Neural crest cell (in vitro differentiated cells): Measurements from ENCODE around the gene TTC19. TPM values are rescaled to one million over a fixed set of nuclear protein-coding genes. Genes with fewer than 3 reads are reported as not detected.

Experiments used
- DNase-seq: peaks from one replicate; pipeline ENCODE4 v3.0.0; 2021; ENCODE audit warnings: low read depth, mixed read lengths, low spot score
- H3K27ac Mint-ChIP-seq: one replicate; pipeline ENCODE4 v1.8.0; 2021; ENCODE audit warnings: mild to moderate bottlenecking, mixed read lengths; ENCODE audit not compliant: unreplicated experiment
- H3K27me3 Mint-ChIP-seq: 2 replicates; pipeline ENCODE4 v1.8.0; 2021; ENCODE audit warnings: low read depth, mild to moderate bottlenecking, mixed read lengths
- H3K36me3 Mint-ChIP-seq: 2 replicates; pipeline ENCODE4 v1.8.0; 2021; ENCODE audit warnings: low read depth, mild to moderate bottlenecking, mixed read lengths
- H3K4me1 Mint-ChIP-seq: 2 replicates; pipeline ENCODE4 v1.8.0; 2021; ENCODE audit warnings: mixed read lengths
- H3K4me3 Mint-ChIP-seq: one replicate; pipeline ENCODE4 v1.8.0; 2021; ENCODE audit warnings: mild to moderate bottlenecking, mixed read lengths
- H3K9me3 Mint-ChIP-seq: 2 replicates; pipeline ENCODE4 v1.8.0; 2021; ENCODE audit warnings: mixed read lengths
- total RNA-seq: library from RNA; stranded (reverse); gene quantifications from 2 replicates; pipeline ENCODE4 v1.2.1, GENCODE V29; 2021
- TF ChIP-seq, protein P1 (sequence below): fragments of 200-600 bp; sonication (generic); conservative IDR thresholded peaks from 2 replicates; pipeline ENCODE4 v1.5.0; 2021; ENCODE audit warnings: antibody characterized with exemption, mild to moderate bottlenecking

Gene TTC19
- total RNA-seq, 1 donor from 2014 or later = 40.3 TPM

DNA sequence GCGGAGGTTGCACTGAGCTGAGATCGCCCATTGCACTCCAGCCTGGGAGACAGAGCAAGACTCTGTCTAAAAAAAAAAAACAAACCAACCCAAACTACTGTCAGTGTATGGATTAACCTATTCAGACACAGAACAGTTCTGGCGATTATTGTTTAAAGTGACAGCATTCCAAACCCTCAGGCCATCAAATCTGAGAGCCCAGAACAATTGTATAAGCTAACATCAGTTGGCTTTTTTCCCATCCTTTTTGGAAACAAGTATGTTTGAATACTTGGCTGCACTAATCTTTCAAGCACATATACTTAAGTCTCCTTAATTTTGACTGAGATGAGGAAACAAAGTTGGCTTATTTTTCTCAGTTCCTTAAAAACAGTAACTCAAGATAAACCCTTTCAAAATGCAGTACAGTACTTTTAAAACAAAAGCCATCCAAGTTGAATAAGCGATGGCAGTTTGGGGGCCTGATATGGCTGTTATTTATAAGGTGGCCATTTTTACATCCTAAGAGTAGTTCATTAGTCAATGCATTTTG is 1.5 kb upstream of the TTC19 start:
- no peak for DNase-seq
- peaks cover 29% of the 10 kb centered on the region for H3K4me1 Mint-ChIP-seq

DNA sequence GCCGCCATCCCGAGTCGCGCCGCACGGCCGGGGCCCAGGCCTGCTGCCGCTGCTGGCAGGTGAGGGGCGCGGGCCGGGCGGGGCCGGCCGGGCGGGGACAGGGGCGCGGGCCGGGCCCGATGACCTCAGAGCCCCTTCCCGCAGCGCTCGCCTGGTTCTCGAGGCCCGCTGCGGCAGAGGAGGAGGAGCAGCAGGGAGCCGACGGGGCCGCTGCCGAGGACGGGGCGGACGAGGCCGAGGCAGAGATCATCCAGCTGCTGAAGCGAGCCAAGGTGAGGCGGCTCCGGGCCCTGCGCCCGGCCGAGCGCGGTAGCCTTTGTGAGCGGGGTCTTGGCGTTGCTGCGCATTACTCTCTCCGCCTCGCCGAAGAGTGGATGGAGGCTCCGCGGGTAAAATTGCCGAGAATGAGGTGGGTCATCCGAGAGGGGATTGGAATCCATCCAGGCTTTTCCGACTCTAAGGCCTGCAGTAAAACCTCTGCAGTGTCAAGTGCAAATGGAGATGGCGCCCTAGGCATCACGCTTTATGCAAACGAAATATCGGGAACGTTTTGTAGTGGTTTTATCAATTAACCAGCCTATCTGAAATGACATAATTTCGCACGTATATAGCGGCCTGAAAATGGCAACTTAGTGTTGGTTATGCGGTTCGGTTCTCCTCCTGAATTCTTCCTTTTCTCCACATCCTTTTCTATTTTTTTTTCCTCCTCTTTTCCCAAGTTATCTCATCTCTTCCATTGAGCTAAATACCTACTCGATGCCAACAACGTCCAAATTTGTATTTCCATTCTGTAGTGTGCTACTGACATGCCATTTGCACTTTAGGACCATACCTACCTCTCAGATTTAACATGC is 577 bp downstream of the TTC19 start:
- H3K4me1 Mint-ChIP-seq = peaks cover 29% of the 10 kb centered on the region
- peaks cover 38% of the 10 kb centered on the region for H3K36me3 Mint-ChIP-seq
- peak overlapping the region; percentile 32 for H3K27ac Mint-ChIP-seq
- peaks cover 6% of the 10 kb centered on the region for H3K9me3 Mint-ChIP-seq
- H3K4me3 Mint-ChIP-seq = peak overlapping the region; percentile 91
- TF ChIP-seq, protein P1, sequence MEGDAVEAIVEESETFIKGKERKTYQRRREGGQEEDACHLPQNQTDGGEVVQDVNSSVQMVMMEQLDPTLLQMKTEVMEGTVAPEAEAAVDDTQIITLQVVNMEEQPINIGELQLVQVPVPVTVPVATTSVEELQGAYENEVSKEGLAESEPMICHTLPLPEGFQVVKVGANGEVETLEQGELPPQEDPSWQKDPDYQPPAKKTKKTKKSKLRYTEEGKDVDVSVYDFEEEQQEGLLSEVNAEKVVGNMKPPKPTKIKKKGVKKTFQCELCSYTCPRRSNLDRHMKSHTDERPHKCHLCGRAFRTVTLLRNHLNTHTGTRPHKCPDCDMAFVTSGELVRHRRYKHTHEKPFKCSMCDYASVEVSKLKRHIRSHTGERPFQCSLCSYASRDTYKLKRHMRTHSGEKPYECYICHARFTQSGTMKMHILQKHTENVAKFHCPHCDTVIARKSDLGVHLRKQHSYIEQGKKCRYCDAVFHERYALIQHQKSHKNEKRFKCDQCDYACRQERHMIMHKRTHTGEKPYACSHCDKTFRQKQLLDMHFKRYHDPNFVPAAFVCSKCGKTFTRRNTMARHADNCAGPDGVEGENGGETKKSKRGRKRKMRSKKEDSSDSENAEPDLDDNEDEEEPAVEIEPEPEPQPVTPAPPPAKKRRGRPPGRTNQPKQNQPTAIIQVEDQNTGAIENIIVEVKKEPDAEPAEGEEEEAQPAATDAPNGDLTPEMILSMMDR = no peak
- H3K27me3 Mint-ChIP-seq = no peaks in the 10 kb centered on the region
- DNase-seq = no peak

More for the DNA sequence above, 1.5 kb upstream of the TTC19 start:
- H3K36me3 Mint-ChIP-seq = peaks cover 25% of the 10 kb centered on the region
- TF ChIP-seq, protein P1 = no peak
- no peak overlapping the region for H3K27ac Mint-ChIP-seq
- H3K27me3 Mint-ChIP-seq = no peaks in the 10 kb centered on the region
- H3K4me3 Mint-ChIP-seq = peak overlapping the region; percentile 93
- peaks cover 6% of the 10 kb centered on the region for H3K9me3 Mint-ChIP-seq

DNA sequence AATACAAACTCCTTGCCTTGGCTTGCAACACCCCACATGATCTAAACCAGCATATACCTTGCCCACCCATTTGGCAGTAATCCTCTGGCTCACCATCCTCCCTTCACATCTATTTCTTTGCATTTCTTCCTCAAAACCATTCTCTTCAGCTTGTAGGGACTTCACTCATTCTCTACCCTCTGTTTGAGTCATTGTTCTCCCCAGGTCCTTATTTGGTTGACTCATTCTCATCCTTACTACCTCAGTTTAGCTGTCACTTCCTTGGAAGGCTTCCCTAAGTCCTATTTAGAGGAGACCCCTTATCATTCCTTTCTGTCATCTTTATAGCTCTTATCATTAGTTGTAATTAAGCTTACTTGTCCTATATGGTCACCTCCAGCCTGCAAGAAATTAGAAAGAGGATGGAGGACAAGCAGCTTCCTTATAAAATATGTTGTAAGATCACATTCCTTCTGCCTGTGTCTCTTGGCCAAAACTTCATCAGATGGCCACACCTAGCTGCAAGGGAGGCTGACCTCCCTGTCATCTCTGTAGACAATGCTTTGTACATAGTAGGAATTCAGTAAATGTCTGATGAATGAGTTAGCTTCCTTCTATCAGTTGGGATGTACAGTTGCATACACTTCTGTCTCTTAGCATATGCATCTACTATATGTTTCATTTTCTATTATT is 1.7 kb downstream of the TTC19 start:
- Mint-ChIP-seq H3K9me3 (peaks cover 6% of the 10 kb centered on the region), H3K4me1 (peaks cover 29% of the 10 kb centered on the region), H3K36me3 (peaks cover 45% of the 10 kb centered on the region), H3K4me3 (peak overlapping the region; percentile 91), H3K27me3 (no peaks in the 10 kb centered on the region), H3K27ac (peak overlapping the region; percentile 15)
- no peak for DNase-seq
- TF ChIP-seq, protein P1 = no peak

DNA sequence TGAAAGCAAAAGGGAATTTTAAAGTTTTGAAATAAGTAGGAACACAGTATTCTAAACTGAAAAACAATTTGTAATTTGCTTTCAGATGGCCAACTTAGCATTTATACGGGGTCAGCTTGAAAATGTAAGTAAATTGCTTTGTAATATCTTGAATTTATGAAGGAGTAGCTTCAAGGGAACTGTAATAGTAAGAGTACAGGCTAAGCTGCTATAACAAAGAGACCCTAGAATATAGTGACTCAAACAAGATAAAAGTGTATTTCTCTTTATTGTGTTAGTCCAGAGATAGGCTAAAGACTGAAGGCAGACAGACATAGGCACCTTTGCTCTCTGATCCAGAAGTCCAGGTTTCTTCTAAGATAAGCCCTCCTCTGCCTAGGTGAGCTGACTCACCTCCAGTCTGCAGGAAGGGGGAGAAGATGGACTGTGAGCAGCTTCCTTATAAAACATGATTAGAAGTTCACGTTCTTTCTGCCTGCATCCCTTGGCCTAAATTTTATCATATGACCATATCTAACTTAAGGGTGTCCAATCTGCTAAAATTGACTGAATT is 3.2 kb downstream of the TTC19 start:
- H3K9me3 Mint-ChIP-seq = peaks cover 6% of the 10 kb centered on the region
- no peak for DNase-seq
- H3K27ac Mint-ChIP-seq = no peak overlapping the region
- H3K27me3 Mint-ChIP-seq = no peaks in the 10 kb centered on the region
- TF ChIP-seq, protein P1 = no peak
- H3K36me3 Mint-ChIP-seq = peaks cover 50% of the 10 kb centered on the region
- H3K4me3 Mint-ChIP-seq = peak overlapping the region; percentile 91
- H3K4me1 Mint-ChIP-seq = peaks cover 29% of the 10 kb centered on the region

DNA sequence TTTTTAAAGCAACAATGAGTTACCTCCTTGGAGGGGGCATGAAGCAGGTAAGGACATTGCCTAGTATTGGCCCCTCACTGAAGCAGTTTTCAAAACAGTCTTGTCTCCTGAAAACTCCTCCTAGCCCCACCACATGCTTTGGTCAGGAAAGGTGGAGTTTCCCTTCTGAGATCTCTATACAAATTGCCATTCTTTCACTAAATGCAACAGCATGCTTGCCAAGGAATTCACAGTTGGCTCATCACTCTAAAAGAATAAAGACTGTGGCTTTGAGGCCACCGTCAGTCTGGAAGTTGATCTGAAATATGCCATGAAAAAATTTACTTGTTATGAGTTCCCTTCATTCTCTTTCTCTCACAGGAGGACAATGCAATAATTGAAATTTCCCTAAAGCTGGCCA is 4.2 kb downstream of the TTC19 start:
- H3K27me3 Mint-ChIP-seq = no peaks in the 10 kb centered on the region
- H3K27ac Mint-ChIP-seq = no peak overlapping the region
- H3K36me3 Mint-ChIP-seq = peaks cover 59% of the 10 kb centered on the region
- peaks cover 22% of the 10 kb centered on the region for H3K4me1 Mint-ChIP-seq
- H3K4me3 Mint-ChIP-seq = no peak overlapping the region
- H3K9me3 Mint-ChIP-seq = peaks cover 6% of the 10 kb centered on the region
- no peak for DNase-seq
- TF ChIP-seq, protein P1 = no peak
